ENCODE measurements around the gene DNALI1.

DNA sequence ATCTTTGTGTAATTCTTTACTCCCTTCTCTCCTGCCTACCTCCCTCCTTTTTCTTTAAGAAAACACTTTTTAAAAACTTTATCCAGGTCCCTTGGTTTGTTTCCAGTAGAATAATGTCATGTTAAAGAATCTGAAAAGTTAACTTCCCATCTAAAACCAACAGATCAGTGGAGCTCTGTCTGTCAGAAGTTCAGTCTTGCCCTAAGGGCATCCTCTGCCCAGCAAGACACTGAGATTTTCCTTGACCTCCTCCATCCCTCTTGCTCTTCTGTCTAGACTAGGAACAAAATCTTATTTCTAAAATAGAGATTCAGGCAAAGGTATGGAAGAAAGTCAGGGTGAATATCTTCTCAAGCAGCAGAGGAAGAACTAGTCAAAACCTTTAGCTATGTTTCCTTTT is 44.7 kb downstream of the DNALI1 start:
- TF ChIP-seq, protein P1, sequence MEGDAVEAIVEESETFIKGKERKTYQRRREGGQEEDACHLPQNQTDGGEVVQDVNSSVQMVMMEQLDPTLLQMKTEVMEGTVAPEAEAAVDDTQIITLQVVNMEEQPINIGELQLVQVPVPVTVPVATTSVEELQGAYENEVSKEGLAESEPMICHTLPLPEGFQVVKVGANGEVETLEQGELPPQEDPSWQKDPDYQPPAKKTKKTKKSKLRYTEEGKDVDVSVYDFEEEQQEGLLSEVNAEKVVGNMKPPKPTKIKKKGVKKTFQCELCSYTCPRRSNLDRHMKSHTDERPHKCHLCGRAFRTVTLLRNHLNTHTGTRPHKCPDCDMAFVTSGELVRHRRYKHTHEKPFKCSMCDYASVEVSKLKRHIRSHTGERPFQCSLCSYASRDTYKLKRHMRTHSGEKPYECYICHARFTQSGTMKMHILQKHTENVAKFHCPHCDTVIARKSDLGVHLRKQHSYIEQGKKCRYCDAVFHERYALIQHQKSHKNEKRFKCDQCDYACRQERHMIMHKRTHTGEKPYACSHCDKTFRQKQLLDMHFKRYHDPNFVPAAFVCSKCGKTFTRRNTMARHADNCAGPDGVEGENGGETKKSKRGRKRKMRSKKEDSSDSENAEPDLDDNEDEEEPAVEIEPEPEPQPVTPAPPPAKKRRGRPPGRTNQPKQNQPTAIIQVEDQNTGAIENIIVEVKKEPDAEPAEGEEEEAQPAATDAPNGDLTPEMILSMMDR (conservative IDR thresholded peaks at IDR 0.05; ENCODE audit: low read depth, low read length), result no peak
- no peak for TF ChIP-seq SMC3 (IDR thresholded peaks at IDR 0.05; ENCODE audit: low read depth, low read length)

Data from IMR-90 (cell line).